HepG2 (cell line): Measurements from ENCODE around the gene MED25. TPM values are rescaled to one million over a fixed set of nuclear protein-coding genes. Genes with fewer than 3 reads are reported as not detected.

Experiments
- ATF7-NPFF ChIP-seq: sonication (generic); formaldehyde crosslinking; IDR thresholded peaks from 2 replicates; pipeline ENCODE4 v1.8.1; 2023; ENCODE audit warnings: mild to moderate bottlenecking, low read depth, missing genetic modification reagents, moderate library complexity
- KMT2B ChIP-seq: IDR thresholded peaks from 2 replicates; pipeline ENCODE4 v1.6.1; 2016; ENCODE audit warnings: missing genetic modification reagents, missing compliant biosample characterization
- MEF2D ChIP-seq: sonication (generic); formaldehyde crosslinking; IDR thresholded peaks from 2 replicates; pipeline ENCODE4 v1.5.1; 2020; ENCODE audit warnings: mild to moderate bottlenecking, missing genetic modification reagents
- PHF8 ChIP-seq: sonication (generic); formaldehyde crosslinking; IDR thresholded peaks from 2 replicates; pipeline ENCODE4 v1.5.0; 2020; ENCODE audit warnings: missing genetic modification reagents
- RFXAP ChIP-seq: sonication (generic); formaldehyde crosslinking; IDR thresholded peaks from 2 replicates; pipeline ENCODE4 v1.4.0; 2020; ENCODE audit warnings: missing genetic modification reagents, borderline replicate concordance
- TMF1 ChIP-seq: sonication (generic); formaldehyde crosslinking; IDR thresholded peaks from 2 replicates; pipeline ENCODE4 v1.8.1; 2022; ENCODE audit warnings: low read depth, missing genetic modification reagents
- XRCC5 ChIP-seq: fragments of 200-400 bp; formaldehyde crosslinking; optimal IDR thresholded peaks from 2 replicates; pipeline ENCODE3; 2017; ENCODE audit warnings: mild to moderate bottlenecking, low read length
- ZBTB7A ChIP-seq: sonication (generic); formaldehyde crosslinking; IDR thresholded peaks from 2 replicates; pipeline ENCODE4 v1.8.0; 2022; ENCODE audit warnings: mild to moderate bottlenecking, missing genetic modification reagents
- ZBTB7B ChIP-seq: sonication (generic); formaldehyde crosslinking; IDR thresholded peaks from 2 replicates; pipeline ENCODE4 v1.4.0; 2020; ENCODE audit warnings: missing genetic modification reagents
- ZMYM3 ChIP-seq: sonication (generic); formaldehyde crosslinking; IDR thresholded peaks from 2 replicates; pipeline ENCODE4 v1.5.1; 2020; ENCODE audit warnings: mild to moderate bottlenecking, missing genetic modification reagents
- ZNF253 ChIP-seq: sonication (generic); formaldehyde crosslinking; IDR thresholded peaks from 2 replicates; pipeline ENCODE4 v1.8.0; 2022; ENCODE audit warnings: mild to moderate bottlenecking, missing genetic modification reagents, borderline replicate concordance
- ZNF549 ChIP-seq: sonication (generic); formaldehyde crosslinking; IDR thresholded peaks from 2 replicates; pipeline ENCODE4 v1.5.0; 2020; ENCODE audit warnings: missing genetic modification reagents
- ZNF761 ChIP-seq: sonication (generic); formaldehyde crosslinking; conservative IDR thresholded peaks from 2 replicates; pipeline ENCODE4 v1.4.0; 2020; ENCODE audit warnings: mild to moderate bottlenecking, missing genetic modification reagents
- ZNF841 ChIP-seq: sonication (generic); formaldehyde crosslinking; IDR thresholded peaks from 2 replicates; pipeline ENCODE4 v1.8.1; 2023; ENCODE audit warnings: missing genetic modification reagents, borderline replicate concordance
- ZSCAN20 ChIP-seq: sonication (generic); formaldehyde crosslinking; IDR thresholded peaks from 2 replicates; pipeline ENCODE4 v1.4.0; 2020; ENCODE audit warnings: missing genetic modification reagents, mild to moderate bottlenecking, borderline replicate concordance
- ZZZ3 ChIP-seq: sonication (generic); formaldehyde crosslinking; IDR thresholded peaks from 2 replicates; pipeline ENCODE4 v1.4.0; 2020; ENCODE audit warnings: missing genetic modification reagents, mild to moderate bottlenecking, borderline replicate concordance
- polyA plus RNA-seq, 8 experiments: library from polyadenylated mRNA; depleted of rRNA in 3 of 8; stranded (reverse) in 7 of 8; unstranded in 1 of 8; fragments of >200 nt; fragmentation: Illumina TruSeq in 4 of 8; extraction: Trizol in 4 of 8; gene quantifications; 2 replicates each; pipeline versions ENCODE4 v1.2.1 to v1.2.3, GENCODE V29; 2011 to 2016; ENCODE audit warnings: low read depth in 4 of 8, missing spikeins in 1 of 8, mixed read lengths in 1 of 8; ENCODE audit not compliant: insufficient read depth in 1 of 8
- total RNA-seq, 5 experiments: library from RNA; depleted of rRNA; stranded (reverse); fragments of >200 nt; fragmentation: Illumina TruSeq; extraction: Trizol; gene quantifications; 2 replicates each; pipeline ENCODE4 v1.2.3, GENCODE V29; 2016; ENCODE audit warnings: low read depth in 1 of 5
- TF ChIP-seq, protein P1 (sequence below): sonication (generic); formaldehyde crosslinking; IDR thresholded peaks from 2 replicates; pipeline ENCODE4 v1.5.0; 2020; ENCODE audit warnings: mild to moderate bottlenecking, missing genetic modification reagents
- TF ChIP-seq, protein P2 (sequence below): sonication (generic); formaldehyde crosslinking; IDR thresholded peaks from 2 replicates; pipeline ENCODE4 v1.5.1; 2020; ENCODE audit warnings: missing genetic modification reagents, mild to moderate bottlenecking, borderline replicate concordance
- TF ChIP-seq, protein P3 (sequence below): sonication (generic); formaldehyde crosslinking; IDR thresholded peaks from 2 replicates; pipeline ENCODE4 v1.4.0; 2020; ENCODE audit warnings: missing genetic modification reagents

MED25 gene
- total and polyA plus RNA-seq, 2 of the 13 experiments (the other 11 are each of a cell fraction or from before 2014, with no cell fraction given) = 11.1 to 15.1 TPM

DNA sequence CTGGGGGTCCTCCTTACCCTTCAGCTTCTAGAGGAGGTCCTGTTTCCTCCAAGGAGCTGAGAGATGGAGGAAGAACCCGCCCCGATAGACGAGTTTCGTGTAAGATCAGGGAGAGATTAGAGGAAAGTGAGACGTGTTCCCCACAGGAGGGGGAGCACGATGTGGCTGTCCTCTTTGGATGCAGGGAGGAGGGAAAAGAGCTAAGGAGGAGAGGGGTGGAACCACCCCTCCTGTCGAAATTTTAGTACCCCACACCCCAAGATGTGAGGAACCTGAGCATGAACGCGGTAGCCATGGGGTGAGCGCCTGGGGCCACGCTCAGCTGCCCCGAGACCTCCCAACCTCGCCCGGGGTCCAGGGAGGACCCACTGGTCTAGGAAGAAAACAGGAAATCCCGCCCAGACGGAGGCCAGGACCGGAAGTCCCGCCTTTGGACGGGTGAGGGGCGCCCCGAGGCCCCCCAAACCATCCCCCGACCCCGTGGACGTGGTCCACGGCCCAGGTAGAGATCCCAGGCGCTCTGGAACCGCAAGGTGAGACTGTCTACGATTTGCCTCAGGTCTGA lies 57.9 kb downstream of the MED25 start (continued):
- TF ChIP-seq, protein P1, sequence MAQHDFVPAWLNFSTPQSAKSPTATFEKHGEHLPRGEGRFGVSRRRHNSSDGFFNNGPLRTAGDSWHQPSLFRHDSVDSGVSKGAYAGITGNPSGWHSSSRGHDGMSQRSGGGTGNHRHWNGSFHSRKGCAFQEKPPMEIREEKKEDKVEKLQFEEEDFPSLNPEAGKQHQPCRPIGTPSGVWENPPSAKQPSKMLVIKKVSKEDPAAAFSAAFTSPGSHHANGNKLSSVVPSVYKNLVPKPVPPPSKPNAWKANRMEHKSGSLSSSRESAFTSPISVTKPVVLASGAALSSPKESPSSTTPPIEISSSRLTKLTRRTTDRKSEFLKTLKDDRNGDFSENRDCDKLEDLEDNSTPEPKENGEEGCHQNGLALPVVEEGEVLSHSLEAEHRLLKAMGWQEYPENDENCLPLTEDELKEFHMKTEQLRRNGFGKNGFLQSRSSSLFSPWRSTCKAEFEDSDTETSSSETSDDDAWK (CRISPR knock-in tag) = no peak
- TF ChIP-seq XRCC5 (no peak), ZMYM3 (CRISPR knock-in tag) (0 out of 2 replicates have a peak, but pooled peaks have one; percentile 12), ZZZ3 (no peak), ATF7-NPFF (CRISPR knock-in tag) (no peak), PHF8 (CRISPR knock-in tag) (peak; percentile 21), ZNF253 (CRISPR knock-in tag) (0 out of 2 replicates have a peak, but pooled peaks have one; percentile 15), ZNF549 (CRISPR knock-in tag) (no peak), ZNF761 (CRISPR knock-in tag) (0 out of 2 replicates have a peak, but pooled peaks have one; percentile 8), MEF2D (CRISPR knock-in tag) (0 out of 2 replicates have a peak, but pooled peaks have one; percentile 0), RFXAP (CRISPR knock-in tag) (0 out of 2 replicates have a peak, but pooled peaks have one; percentile 13), ZNF841 (CRISPR knock-in tag) (no peak), ZBTB7B (CRISPR knock-in tag) (peak; percentile 86), ZSCAN20 (CRISPR knock-in tag) (0 out of 2 replicates have a peak, but pooled peaks have one; percentile 52), TMF1 (CRISPR knock-in tag) (no peak), KMT2B (CRISPR knock-in tag) (peak; percentile 35; the same call in 1 of the 2 replicates), ZBTB7A (CRISPR knock-in tag) (peak; percentile 62; the same call in 1 of the 2 replicates)
- TF ChIP-seq, protein P2, sequence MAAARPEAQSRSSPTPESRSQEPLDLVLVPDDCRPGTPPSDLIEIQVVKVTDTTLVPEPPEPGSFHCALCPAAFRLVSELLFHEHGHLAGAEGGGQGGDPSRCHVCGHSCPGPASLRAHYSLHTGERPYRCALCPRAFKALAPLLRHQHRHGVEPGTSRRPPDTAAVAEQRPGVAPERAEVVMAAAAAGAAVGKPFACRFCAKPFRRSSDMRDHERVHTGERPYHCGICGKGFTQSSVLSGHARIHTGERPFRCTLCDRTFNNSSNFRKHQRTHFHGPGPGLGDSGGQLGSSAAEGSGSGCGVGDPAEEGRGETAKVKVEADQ = no peak
- TF ChIP-seq, protein P3, sequence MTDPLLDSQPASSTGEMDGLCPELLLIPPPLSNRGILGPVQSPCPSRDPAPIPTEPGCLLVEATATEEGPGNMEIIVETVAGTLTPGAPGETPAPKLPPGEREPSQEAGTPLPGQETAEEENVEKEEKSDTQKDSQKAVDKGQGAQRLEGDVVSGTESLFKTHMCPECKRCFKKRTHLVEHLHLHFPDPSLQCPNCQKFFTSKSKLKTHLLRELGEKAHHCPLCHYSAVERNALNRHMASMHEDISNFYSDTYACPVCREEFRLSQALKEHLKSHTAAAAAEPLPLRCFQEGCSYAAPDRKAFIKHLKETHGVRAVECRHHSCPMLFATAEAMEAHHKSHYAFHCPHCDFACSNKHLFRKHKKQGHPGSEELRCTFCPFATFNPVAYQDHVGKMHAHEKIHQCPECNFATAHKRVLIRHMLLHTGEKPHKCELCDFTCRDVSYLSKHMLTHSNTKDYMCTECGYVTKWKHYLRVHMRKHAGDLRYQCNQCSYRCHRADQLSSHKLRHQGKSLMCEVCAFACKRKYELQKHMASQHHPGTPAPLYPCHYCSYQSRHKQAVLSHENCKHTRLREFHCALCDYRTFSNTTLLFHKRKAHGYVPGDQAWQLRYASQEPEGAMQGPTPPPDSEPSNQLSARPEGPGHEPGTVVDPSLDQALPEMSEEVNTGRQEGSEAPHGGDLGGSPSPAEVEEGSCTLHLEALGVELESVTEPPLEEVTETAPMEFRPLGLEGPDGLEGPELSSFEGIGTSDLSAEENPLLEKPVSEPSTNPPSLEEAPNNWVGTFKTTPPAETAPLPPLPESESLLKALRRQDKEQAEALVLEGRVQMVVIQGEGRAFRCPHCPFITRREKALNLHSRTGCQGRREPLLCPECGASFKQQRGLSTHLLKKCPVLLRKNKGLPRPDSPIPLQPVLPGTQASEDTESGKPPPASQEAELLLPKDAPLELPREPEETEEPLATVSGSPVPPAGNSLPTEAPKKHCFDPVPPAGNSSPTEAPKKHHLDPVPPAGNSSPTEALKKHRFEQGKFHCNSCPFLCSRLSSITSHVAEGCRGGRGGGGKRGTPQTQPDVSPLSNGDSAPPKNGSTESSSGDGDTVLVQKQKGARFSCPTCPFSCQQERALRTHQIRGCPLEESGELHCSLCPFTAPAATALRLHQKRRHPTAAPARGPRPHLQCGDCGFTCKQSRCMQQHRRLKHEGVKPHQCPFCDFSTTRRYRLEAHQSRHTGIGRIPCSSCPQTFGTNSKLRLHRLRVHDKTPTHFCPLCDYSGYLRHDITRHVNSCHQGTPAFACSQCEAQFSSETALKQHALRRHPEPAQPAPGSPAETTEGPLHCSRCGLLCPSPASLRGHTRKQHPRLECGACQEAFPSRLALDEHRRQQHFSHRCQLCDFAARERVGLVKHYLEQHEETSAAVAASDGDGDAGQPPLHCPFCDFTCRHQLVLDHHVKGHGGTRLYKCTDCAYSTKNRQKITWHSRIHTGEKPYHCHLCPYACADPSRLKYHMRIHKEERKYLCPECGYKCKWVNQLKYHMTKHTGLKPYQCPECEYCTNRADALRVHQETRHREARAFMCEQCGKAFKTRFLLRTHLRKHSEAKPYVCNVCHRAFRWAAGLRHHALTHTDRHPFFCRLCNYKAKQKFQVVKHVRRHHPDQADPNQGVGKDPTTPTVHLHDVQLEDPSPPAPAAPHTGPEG (CRISPR knock-in tag) = 0 out of 2 replicates have a peak, but pooled peaks have one; percentile 21
